GM18519 (cell line): ENCODE results near the gene COLGALT1.
"Not testable (repeated sequence)": the region's sequence is repeated elsewhere in the genome, so short reads cannot be mapped to it uniquely, and the experiment has no call there.

Experiments
- ATAC-seq: cut with Tn5 transposase; IDR thresholded peaks from one replicate; pipeline ENCODE4 v1.9.1; 2021; ENCODE audit warnings: mild to moderate bottlenecking, moderate library complexity; ENCODE audit not compliant: unreplicated experiment, low FRiP score

COLGALT1 gene

GRCh38 chr19:17590866-17591265 lies 35.4 kb downstream of the COLGALT1 start:
- ATAC-seq: no peak

DNA sequence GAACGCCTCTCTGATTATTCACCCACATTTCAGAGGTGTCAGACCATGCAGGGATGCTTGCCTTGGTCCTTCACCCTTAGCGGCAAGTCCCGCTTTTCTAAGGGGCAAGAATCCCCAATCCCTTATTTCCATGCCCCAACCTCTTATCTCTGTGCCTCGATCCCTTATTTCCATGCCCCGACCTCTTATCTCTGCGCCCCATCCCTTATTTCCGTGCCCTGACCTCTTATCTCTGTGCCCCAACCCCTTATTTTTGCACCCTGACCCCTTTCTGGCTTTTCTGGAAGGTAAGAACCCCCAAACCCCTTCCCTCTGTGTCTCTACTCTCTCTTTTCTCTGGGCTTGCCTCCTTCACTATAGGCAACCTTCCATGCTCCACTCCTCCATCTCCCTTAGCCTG lies 38.8 kb downstream of the COLGALT1 start:
- not testable (repeated sequence) for ATAC-seq

DNA sequence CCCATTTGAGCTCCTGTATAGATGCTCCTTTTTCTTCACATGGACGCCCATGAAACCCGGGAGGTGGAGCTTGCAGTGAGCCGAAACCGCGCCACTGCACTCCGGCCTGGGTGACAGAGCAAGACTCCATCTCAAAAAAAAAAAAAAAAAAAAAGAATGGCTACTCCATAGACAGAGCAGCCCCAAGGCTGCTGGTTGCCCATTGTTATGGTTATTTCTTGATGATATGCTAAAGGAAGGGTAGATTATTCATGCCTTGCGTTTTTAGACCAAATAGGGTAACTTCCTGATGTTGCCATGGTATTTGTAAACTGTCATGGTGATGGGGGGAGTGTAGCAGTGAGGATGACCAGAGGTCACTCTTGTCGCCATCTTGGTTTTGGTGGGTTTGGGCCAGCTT lies 42.6 kb downstream of the COLGALT1 start:
- not testable (repeated sequence) for ATAC-seq

GRCh38 chr19:17598953-17599352 lies 43.5 kb downstream of the COLGALT1 start:
- no peak for ATAC-seq

- no peak for ATAC-seq
Observed at GRCh38 chr19:17599780-17600179, 44.3 kb downstream of the COLGALT1 start.

GRCh38 chr19:17601683-17602082 lies 46.2 kb downstream of the COLGALT1 start:
- no peak for ATAC-seq

DNA sequence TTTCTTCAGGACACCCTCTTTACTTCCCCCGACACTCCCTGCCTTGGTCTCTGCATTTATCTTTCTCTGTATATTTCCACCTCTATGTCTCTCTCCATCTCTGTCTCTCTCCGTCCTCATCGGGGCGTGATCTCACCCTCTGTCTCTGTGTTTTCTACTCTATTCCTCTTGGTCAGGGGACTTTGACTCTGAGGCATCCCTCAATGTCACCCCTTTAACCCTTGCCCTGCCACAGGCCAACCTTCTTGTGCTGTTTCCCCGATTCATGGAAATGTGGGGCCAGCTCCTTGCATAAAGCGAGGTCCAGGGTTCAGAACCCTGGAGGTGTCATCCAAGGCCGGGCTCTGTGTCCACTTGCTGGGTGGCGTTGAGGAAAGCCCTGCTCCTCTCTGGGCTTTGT lies 46.8 kb downstream of the COLGALT1 start:
- no peak for ATAC-seq

DNA sequence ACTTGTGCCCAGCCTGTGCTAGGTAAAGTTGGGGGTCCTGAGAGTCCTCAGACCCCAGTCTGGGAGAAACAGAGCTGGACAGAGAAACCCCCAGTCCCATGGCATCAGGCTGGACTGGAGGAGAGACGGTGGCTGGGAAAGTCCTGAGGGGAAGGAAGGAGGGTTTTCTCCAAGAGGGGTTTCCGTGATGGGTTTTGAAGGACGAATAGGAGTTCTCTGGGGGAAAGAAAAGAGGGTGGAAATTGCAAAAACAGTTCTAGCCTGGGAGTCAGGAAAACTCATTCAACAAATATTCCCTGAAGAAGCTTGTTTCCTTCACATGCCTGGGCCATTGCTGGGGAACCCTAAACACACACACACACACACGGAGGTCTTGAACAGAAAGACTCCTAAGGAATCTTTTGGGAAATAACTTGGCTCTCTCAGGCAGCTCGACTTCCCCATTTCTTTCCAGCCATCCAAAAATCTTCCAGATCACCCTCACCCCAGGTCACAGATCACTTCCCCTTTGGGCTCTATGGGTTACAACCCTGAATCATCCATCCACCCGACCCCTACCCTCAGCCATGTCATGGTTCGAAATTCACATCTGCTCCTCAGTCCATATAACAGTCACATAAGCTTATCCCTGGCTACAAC lies 47.5 kb downstream of the COLGALT1 start:
- no peak for ATAC-seq

GRCh38 chr19:17604372-17605025 lies 49.0 kb downstream of the COLGALT1 start:
- no peak for ATAC-seq

DNA sequence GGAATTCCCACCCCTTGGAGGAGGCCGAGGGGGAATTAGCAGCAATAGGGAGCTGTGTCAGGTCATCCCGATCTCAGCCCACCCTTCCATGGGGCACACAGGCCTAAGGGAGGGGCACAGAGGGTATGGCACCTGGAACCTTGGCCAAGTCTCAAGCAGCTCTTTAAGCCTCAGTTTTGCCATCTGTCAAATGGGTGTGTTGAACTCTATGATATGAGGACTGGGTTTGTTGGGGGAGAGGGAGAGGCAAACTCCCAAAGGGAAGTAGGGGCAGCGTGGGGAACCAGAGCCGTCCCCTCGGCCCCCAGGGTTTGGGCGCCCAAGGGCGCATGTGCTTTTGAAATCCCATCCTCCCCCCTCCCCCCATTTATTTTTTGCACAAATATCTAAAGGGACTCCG lies 49.7 kb downstream of the COLGALT1 start:
- ATAC-seq: no peak

GRCh38 chr19:17605761-17606589 lies 50.5 kb downstream of the COLGALT1 start:
- ATAC-seq: peak; percentile 61

DNA sequence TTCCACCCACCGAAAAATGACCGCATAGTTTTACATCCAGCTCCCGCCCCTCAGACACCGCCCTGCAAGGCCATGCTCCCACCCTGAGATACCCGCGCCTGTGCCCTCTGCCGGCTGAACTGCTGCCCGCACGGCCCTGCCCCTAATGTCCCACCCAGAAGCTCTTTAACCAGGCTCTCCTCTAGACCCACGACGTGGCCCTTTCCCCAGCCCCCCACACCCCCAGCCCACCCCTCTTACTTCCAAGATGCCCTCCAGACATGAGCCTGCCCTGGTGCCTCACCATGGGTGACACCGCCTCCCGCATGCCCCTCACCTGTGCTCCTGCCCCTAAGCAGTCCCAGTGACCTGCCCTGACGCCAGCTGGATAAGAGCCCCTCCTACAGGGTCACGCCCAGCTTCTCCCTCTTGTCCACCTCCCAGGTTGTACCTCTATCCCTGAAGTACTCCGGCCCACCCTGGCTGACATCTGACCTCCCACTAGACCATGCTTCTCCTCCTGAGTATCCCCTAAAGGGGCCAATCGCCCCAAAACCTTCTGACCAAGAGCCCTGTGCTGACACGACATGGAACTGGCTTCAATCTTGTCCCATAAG lies 51.2 kb downstream of the COLGALT1 start:
- no peak for ATAC-seq

DNA sequence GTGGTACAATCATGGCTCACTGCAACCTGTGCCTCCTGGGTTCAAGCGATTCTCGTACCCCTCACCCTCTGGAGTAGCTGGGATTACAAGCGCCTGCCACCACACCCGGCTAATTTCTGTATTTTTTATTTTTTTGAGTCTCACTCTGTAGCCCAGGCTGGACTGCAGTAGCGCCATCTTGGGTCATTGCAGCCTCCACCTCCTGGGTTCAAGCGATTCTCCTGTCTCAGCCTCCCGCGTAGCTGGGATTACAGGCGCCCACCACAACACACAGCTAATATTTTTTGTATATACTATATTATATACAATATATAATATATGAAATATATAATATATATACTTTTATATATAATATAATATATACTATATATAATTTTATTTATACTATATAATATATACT lies 52.5 kb downstream of the COLGALT1 start:
- no peak for ATAC-seq

DNA sequence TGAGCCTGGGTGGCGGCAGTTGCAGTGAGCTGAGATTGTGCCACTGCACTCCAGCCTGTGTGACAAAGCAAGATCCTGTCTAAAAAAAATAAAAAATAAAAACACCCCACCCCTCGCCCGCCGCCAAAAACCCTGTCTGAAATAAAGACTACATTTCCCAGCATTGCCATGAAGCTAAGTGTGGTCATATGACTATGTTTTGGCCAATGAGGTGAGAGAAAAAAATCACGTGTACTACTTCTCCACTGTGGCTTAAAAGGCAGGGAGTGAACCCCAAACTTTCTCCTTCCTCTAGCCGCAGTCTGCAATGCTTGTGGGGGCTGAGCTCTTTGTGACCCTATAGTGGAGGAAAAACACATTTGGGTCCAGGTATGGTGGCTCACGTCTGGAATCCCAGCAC lies 54.9 kb downstream of the COLGALT1 start:
- ATAC-seq: no peak

DNA sequence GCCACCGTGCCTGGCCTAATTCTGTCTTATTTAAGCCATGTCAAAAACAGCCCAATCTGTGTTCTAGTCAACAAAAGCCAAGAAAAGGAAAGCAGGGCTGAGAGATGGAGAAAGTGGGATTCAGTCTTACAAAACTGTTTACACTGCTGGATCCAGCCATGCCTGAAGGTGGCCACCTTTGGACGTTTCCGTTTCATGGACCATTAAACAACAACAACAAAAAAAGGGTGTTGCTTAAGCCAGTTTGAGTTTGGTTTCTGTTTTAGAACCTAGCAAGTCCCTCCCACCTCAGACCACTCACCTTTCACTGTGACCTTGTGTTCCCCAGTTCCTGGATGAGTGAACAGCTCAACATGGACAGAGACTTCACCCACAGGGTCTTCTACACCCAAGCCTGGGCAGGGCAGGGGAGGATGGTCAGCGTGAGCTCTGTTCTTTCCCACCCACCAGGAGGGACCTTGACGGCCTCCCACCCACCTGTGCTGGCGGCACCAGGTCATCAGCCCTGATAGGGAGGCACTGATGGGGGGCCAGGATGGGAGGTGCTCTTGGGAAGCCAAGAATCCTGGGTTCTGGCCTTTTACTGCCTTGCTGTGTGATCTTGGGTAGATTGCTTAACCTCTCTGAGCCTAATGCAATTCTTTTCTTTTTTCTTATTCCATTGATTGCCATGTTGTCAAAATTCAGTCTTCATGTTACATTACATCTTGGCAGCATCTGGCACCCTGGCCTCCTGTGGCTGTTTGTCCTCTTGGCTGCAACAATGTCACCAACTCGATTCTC lies 56.2 kb downstream of the COLGALT1 start:
- no peak for ATAC-seq

- ATAC-seq: no peak
Observed at GRCh38 chr19:17614476-17614875, 59.0 kb downstream of the COLGALT1 start.

DNA sequence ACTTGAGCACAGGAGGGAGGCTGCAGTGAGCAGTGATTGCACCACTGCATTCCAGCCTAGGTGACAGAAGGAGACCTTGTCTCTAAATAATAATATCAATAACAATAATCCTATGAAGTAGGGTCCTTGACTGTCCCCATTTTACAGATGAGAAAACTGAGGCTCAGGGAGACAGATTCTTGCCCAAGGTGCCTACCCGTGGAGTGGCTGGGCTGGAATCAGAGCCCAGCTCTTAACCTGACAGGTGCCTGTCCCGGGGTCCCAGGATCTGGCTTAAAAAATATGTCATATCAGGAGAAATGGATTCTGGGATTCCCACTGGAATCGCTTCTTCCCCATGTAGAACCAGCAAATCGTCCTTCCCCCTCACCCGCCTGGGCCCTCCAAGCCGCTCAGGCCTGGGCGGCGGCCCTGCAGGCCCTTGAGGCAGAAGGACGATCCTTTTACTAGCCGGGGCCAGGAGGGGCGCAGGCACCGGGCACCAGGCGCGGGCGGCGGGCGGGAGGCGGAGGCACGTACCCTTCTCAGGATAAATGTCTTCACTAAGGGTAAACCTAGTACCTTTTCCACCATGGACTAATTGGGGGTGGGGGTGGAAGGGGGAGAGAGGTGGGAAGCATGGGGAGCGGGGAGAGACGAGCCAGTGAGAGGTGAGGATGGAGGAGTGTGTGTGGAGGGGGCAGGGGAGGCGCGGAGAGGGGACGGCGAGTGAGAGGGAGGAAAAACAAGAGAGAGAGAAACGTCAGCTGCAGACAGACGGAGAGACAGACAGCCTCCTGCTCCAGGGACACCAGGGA lies 60.6 kb downstream of the COLGALT1 start:
- no peak for ATAC-seq

GRCh38 chr19:17616686-17616960 lies 61.2 kb downstream of the COLGALT1 start:
- no peak for ATAC-seq

DNA sequence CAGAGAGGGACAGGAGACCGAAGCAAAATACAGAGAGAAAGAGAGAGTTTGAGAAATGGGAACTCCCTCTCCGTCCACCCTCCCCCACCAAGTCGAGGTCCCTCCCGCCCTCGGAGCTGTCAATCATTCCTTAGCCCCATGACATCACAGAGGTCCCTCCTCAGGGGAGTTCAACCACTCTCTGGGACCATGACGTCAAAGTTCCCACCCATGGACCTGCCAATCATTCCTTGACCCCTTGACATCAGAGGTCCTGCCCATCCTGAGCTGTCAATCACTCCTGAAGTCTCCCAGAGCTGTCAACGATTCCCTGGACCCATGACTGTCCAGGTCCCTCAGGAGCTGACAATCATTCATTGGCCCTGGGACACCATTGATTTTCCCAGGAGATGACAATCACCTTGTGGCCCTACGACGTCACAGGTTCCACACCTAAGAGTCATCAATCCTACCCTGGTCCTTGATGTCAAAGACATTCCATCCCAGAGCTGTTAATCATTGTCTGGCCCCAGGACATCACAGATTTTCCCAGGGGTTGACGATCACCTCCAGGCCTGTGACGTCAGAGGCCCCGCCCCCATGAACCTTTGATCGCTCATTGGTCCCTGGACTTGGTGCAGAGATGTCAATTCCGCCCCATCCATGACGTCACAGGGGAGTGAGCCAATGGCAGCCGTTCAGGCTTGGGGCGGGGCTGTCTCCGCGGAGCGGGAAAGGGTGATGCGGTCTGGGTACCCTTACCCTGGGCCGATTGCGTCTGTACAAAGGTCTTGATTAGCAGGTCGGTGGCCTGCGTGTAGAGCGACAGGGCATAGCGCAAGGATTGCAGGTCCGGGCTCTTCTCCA lies 61.7 kb downstream of the COLGALT1 start:
- no peak for ATAC-seq
